Left cardiac atrium (tissue), 4 donors: ENCODE results near the gene CACNA1B. TPM values are rescaled to one million over a fixed set of nuclear protein-coding genes. Genes with fewer than 3 reads are reported as not detected.
"Not testable (repeated sequence)": the region's sequence is repeated elsewhere in the genome, so short reads cannot be mapped to it uniquely, and the experiment has no call there.

Source experiments
- ATAC-seq, 2 donors: fragments of 200-7000 bp; cut with Tn5 transposase; one replicate each; pipeline ENCODE4 v1.9.1; 2020; ENCODE audit warnings: mild to moderate bottlenecking in 2 of 2, moderate library complexity in 2 of 2
- DNase-seq: peaks from one replicate; pipeline ENCODE4 v3.0.0-alpha.2; 2020
- intact Hi-C, 2 donors: fragments of 100-400 bp; cut with DNase I; formaldehyde crosslinking; loops; one replicate each; pipeline versions ENCODE4 v1.14.1 to v1.15.1; 2022 to 2023
- long read RNA-seq: library from polyadenylated mRNA; unstranded; transcript quantifications from one replicate; pipeline ENCODE4 v2.0.0, GENCODE V29; 2021
- total RNA-seq, 2 donors: library from RNA; stranded (reverse); fragmentation: NEBNext Ultra II Directional; extraction: Animal tissue kit (Norgen Biotek cat#: 25700); gene quantifications; one replicate each; pipeline ENCODE4 v1.2.1, GENCODE V29; 2021
- donor health status: DM: no; HTN: yes; CAD: no.
- donor health status: DM: no; HTN: yes; CAD: no; lungs with severe emphysema.
- donor health status: DM: yes; HTN: yes; CAD: no.
- donor health status: Dilated cardiomyopathy.

Gene CACNA1B
- under 1 TPM; 0.39 to 0.56 TPM for total RNA-seq
- long read RNA-seq, result 0 reads

- DNase-seq, ATAC-seq, intact Hi-C loops: not testable (repeated sequence)
Observed at GRCh38 chr9:137877506-137878122, at the start of gene CACNA1B. TSS of gene CACNA1B (plus strand) at chr9:137877782. CDS start at chr9:137877934, 152 bp downstream.

GRCh38 chr9:137827908-137828526 lies 49.6 kb upstream of the CACNA1B start:
- ATAC-seq (no peak), DNase-seq (no peak)

GRCh38 chr9:137828527-137829259 lies 48.9 kb upstream of the CACNA1B start:
- intact Hi-C loops, result no loop called here
- ATAC-seq, result no peak

More at GRCh38 chr9:137827908-137828526, 49.6 kb upstream of the CACNA1B start:
- intact Hi-C loops, result no loop called here

GRCh38 chr9:137829260-137829996 lies 48.2 kb upstream of the CACNA1B start:
- intact Hi-C loops, result no loop called here
- no peak for ATAC-seq

More at GRCh38 chr9:137828527-137829259, 48.9 kb upstream of the CACNA1B start:
- DNase-seq, result no peak

GRCh38 chr9:137832191-137832700 lies 45.3 kb upstream of the CACNA1B start:
- intact Hi-C loops, result no loop called here
- ATAC-seq (no peak), DNase-seq (no peak)

More at GRCh38 chr9:137829260-137829996, 48.2 kb upstream of the CACNA1B start:
- no peak for DNase-seq

- intact Hi-C loops, result no loop called here
- DNase-seq (no peak), ATAC-seq (no peak)
Observed at GRCh38 chr9:137832830-137833590, 44.6 kb upstream of the CACNA1B start.

- DNase-seq (no peak), ATAC-seq (no peak)
- intact Hi-C loops, result no loop called here
Observed at GRCh38 chr9:137833721-137834613, 43.6 kb upstream of the CACNA1B start.

- DNase-seq (no peak), ATAC-seq (no peak)
- intact Hi-C loops, result no loop called here
Observed at GRCh38 chr9:137834846-137835546, 42.6 kb upstream of the CACNA1B start.

GRCh38 chr9:137836151-137836830 lies 41.3 kb upstream of the CACNA1B start:
- DNase-seq (no peak), ATAC-seq (no peak)
- intact Hi-C loops, result no loop called here

GRCh38 chr9:137836831-137837241 lies 40.7 kb upstream of the CACNA1B start:
- ATAC-seq, result no peak
- intact Hi-C loops, result no loop called here
- no peak for DNase-seq

- ATAC-seq (no peak), DNase-seq (no peak)
- intact Hi-C loops, result no loop called here
Observed at GRCh38 chr9:137837345-137838278, 40.0 kb upstream of the CACNA1B start.

- intact Hi-C loops, result no loop called here
- ATAC-seq, result no peak
- no peak for DNase-seq
Observed at GRCh38 chr9:137838576-137838975, 39.0 kb upstream of the CACNA1B start.

- DNase-seq (no peak), ATAC-seq (no peak)
- intact Hi-C loops, result no loop called here
Observed at GRCh38 chr9:137843355-137843754, 34.2 kb upstream of the CACNA1B start.

- no peak for DNase-seq
- ATAC-seq, result no peak
- intact Hi-C loops, result no loop called here
Observed at GRCh38 chr9:137851516-137852267, 25.9 kb upstream of the CACNA1B start.
